Naive B cell (primary cell): Measurements from ENCODE around the gene VWF. TPM values are rescaled to one million over a fixed set of nuclear protein-coding genes. Genes with fewer than 3 reads are reported as not detected.
A peak's percentile ranks its signal among the peaks of the same experiment; 100 is the strongest.

Experiments used
- ATAC-seq, 2 donors: fragments of 150-1000 bp; cut with Tn5 transposase; 2 replicates each; pipeline ENCODE4 v1.10.0; 2021; ENCODE audit warnings: low read depth in 2 of 2, mild to moderate bottlenecking in 2 of 2, moderate library complexity in 2 of 2
- DNase-seq: peaks from one replicate; pipeline ENCODE4 v3.0.0; 2022
- H3K27ac Mint-ChIP-seq, 6 donors: one replicate each; pipeline ENCODE4 v1.8.0; 2020 to 2022; ENCODE audit warnings: mild to moderate bottlenecking in 6 of 6, mixed read lengths in 6 of 6, moderate library complexity in 5 of 6, inconsistent platforms in 2 of 6
- H3K27me3 Mint-ChIP-seq, 3 donors: one replicate each; pipeline ENCODE4 v1.8.0; 2021 to 2022; ENCODE audit warnings: mixed read lengths in 3 of 3, mild to moderate bottlenecking in 1 of 3
- H3K36me3 Mint-ChIP-seq, 2 donors: one replicate each; pipeline ENCODE4 v1.8.0; 2020 to 2022; ENCODE audit warnings: mixed read lengths in 2 of 2, inconsistent platforms in 1 of 2, mild to moderate bottlenecking in 1 of 2
- H3K4me1 Mint-ChIP-seq, 3 donors: one replicate each; pipeline ENCODE4 v1.8.0; 2020 to 2022; ENCODE audit warnings: mixed read lengths in 3 of 3, inconsistent platforms in 1 of 3, mild to moderate bottlenecking in 1 of 3, moderate library complexity in 1 of 3
- H3K4me3 Mint-ChIP-seq, 8 donors: one replicate each; pipeline ENCODE4 v1.8.0; 2020 to 2022; ENCODE audit warnings: mild to moderate bottlenecking in 8 of 8, mixed read lengths in 8 of 8, moderate library complexity in 8 of 8, inconsistent platforms in 2 of 8
- H3K9me3 Mint-ChIP-seq, 7 donors: one replicate each; pipeline ENCODE4 v1.8.0; 2020 to 2022; ENCODE audit warnings: mixed read lengths in 7 of 7, mild to moderate bottlenecking in 5 of 7, inconsistent platforms in 2 of 7, moderate library complexity in 1 of 7
- polyA plus RNA-seq, 6 donors: library from polyadenylated mRNA; unstranded; fragments of 300-500 nt; fragmentation: Illumina TruSeq; gene quantifications; one replicate each; pipeline ENCODE4 v1.2.3, GENCODE V29; 2021; ENCODE audit warnings: low read depth in 6 of 6

Gene VWF
- polyA plus RNA-seq, 6 donors from 2014 or later: 0.03 to 0.08 TPM; not detected in 4

DNA sequence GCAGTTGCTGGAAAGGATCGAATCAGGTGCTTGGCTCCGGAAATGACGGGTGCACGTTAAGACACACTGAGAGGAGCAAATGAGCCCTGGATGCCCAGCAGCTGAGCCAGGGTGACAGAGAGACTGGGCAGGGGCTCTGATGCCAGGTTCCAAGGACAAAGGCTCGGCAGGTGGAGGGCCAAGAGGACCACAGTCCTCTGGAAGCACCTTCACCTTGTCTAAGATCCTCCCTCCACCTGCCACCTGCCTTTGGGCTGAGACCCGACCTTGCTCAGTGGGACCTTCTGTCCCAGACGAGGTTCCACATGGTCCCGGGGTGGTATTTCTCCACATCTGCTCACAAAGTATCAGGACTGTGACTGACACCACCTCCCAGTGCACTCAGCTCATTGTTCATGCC, 180.4 kb downstream of the VWF start:
- peaks cover 0 to 2% (median 0%) of the 10 kb centered on the region in 3 donors for H3K4me1 Mint-ChIP-seq
- H3K27me3 Mint-ChIP-seq: peaks cover 63 to 86% (median 78%) of the 10 kb centered on the region in 3 donors
- no peak overlapping the region for H3K4me3 Mint-ChIP-seq
- ATAC-seq: no peak
- no peak for DNase-seq
- peaks cover 0 to 10% (median 5%) of the 10 kb centered on the region in 7 donors for H3K9me3 Mint-ChIP-seq
- no peak overlapping the region for H3K27ac Mint-ChIP-seq
- H3K36me3 Mint-ChIP-seq: peaks cover 0 to 10% of the 10 kb centered on the region in 2 donors

DNA sequence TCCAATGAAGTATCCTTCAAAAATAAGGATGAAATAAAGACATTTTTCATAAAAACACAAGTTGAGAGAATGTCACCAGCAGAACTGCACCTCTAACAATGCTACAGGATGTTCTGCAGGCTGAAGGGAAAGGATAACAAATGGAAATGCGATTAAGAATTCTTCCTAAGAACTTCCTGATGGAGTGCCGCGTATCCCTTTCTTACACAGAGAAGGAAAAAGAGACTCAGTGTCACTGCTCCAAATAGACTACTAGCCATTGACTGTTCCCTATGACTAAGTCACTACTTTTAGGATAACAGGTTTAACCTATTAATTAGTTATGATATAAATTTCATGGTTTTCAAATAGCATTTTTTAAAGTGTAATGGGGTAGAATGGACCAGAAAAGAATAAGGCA, 182.6 kb downstream of the VWF start:
- Mint-ChIP-seq H3K36me3 (peaks cover 0 to 7% of the 10 kb centered on the region in 2 donors), H3K27ac (no peak overlapping the region), H3K9me3 (peaks cover 0 to 10% (median 5%) of the 10 kb centered on the region in 7 donors), H3K27me3 (peaks cover 58 to 80% (median 71%) of the 10 kb centered on the region in 3 donors), H3K4me3 (no peak overlapping the region), H3K4me1 (peaks cover 0 to 2% (median 0%) of the 10 kb centered on the region in 3 donors)
- DNase-seq (no peak), ATAC-seq (no peak)

DNA sequence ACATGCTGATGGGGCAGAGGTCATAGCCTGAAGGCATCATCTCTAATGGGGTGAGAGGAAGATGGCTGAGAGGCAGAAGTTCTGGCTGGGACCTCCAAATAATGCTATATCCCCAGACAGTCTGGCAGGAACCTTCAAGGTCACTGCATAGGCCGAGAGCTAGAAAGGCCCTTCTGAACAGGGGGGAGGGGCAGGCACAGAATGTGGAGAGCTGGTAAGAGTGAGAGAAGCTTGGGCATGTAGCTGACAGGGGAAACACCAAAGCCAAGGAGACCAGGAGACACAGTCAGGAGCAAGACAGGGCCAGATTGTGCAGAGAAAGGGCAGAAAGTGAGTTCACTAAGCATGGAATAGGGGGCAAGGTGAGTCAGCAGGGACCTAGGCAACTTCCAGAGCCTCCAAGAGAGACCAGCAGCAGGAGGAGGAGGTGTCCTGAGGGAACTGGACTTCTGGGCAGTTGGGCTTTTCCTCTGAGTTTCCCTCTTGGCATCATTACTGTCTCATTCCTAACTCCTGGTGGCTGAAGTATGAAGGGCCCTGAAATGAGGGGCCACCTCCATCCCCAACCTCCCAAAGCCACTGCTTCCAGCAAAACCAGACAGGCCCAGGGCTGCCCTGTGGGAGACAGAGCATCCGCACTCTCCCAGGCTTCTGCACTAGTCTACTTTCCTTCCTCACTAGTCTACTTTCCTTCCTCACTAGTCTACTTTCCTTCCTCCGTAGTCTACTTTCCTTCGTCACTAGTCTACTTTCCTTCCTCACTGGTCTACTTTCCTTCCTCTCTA, 196.5 kb downstream of the VWF start:
- H3K4me3 Mint-ChIP-seq: no peak overlapping the region
- peaks cover 18 to 61% (median 54%) of the 10 kb centered on the region in 3 donors for H3K27me3 Mint-ChIP-seq
- H3K36me3 Mint-ChIP-seq: peaks cover 0 to 7% of the 10 kb centered on the region in 2 donors
- H3K4me1 Mint-ChIP-seq: no peaks in the 10 kb centered on the region
- DNase-seq (no peak), ATAC-seq (no peak)
- peaks cover 0 to 11% (median 0%) of the 10 kb centered on the region in 7 donors for H3K9me3 Mint-ChIP-seq
- no peak overlapping the region for H3K27ac Mint-ChIP-seq

DNA sequence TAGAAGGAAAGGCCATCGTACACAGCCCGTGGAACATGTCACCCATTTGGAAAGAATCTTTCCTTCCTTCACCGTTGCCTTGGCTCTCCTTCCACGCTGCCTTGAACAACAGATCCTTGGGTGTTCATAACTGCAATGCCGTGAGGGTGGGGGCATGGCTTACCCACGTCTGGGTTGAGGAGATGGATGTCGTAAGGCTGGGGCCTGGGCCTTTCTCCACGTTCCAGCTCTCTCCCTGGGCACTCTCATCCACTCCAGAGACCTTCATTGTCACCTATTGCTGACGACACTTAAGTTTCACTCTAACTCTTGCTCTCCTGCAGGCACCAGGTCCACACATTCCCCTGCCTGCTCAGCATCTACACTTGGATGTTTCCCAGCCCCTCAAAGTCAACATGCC, 198.8 kb downstream of the VWF start:
- no peak overlapping the region for H3K4me3 Mint-ChIP-seq
- ATAC-seq (no peak), DNase-seq (no peak)
- H3K9me3 Mint-ChIP-seq: peaks cover 0 to 4% (median 0%) of the 10 kb centered on the region in 7 donors
- H3K27me3 Mint-ChIP-seq: peaks cover 14 to 62% (median 46%) of the 10 kb centered on the region in 3 donors
- peaks cover 0 to 1% of the 10 kb centered on the region in 2 donors for H3K36me3 Mint-ChIP-seq
- no peak overlapping the region for H3K27ac Mint-ChIP-seq
- no peaks in the 10 kb centered on the region for H3K4me1 Mint-ChIP-seq

DNA sequence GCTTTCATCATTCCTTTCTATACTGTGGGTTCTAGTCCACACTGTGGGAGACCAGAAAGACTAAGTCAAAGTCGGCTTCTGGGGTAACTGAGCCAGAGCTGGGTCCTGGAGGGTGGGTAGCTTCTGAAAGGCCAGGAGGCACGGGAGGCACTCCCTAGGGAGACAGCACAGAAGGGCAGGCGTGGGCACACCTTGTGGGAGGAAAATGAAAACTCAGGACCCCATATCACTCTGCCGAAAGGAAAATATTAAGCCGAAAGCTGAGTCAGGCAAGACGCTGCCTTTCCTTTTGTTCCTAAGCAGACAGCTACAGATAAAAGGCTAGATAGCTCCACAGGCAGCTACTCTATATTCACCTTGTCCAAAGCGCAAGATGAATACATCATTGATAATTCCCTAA, 200.1 kb downstream of the VWF start:
- no peak for ATAC-seq
- Mint-ChIP-seq H3K4me3 (no peak overlapping the region), H3K36me3 (no peaks in the 10 kb centered on the region), H3K27ac (no peak overlapping the region), H3K27me3 (peaks cover 14 to 54% (median 48%) of the 10 kb centered on the region in 3 donors), H3K4me1 (no peaks in the 10 kb centered on the region), H3K9me3 (peaks cover 0 to 2% (median 0%) of the 10 kb centered on the region in 7 donors)
- no peak for DNase-seq

DNA sequence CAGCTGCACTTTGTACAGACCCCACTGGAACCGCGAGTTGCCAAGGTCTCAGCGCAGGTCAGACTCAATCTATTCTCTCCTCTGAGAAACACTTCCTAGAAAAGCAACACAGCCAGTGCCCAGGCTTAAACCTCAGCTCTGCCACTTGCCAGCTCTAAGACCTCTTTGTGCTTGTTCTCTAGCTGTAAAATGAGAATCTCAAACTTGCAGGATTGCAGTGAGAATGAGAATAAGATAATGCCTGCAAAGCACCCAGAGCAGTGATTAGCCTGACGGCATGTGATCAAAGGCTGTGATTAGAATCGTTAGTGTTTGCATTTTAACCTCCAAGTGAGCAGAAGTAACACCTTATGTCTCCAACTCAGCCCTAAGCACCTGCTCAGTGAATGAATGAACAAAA, 200.7 kb downstream of the VWF start:
- Mint-ChIP-seq H3K4me3 (no peak overlapping the region), H3K9me3 (peaks cover 0 to 3% (median 0%) of the 10 kb centered on the region in 7 donors), H3K4me1 (no peaks in the 10 kb centered on the region), H3K27me3 (peaks cover 14 to 48% (median 47%) of the 10 kb centered on the region in 3 donors), H3K27ac (no peak overlapping the region), H3K36me3 (no peaks in the 10 kb centered on the region)
- DNase-seq: no peak
- ATAC-seq: no peak

DNA sequence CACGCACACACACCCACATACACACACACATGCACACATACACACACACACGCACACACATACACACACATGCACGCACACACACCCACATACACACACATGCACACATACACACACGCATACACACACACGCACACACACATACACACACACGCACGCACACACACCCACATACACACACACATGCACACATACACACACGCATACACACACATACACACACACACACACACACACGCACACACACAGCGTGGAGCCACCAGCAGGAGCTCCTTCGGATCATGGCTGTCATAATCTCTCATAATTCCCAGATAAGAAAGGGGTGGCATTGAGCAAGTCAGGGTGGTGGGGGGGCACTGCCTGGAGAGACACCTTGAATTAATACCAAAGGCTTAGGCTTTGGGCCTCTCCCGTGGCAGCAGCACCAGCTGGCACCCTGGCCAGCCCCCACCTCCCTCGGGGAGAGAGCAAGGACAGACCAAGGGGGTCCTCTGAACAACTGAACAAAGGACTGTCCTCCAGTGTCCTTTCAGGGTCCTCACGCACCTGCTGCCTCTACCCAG, 201.3 kb downstream of the VWF start:
- DNase-seq: no peak
- ATAC-seq: no peak
- H3K4me3 Mint-ChIP-seq: no peak overlapping the region
- peaks cover 0 to 3% (median 0%) of the 10 kb centered on the region in 7 donors for H3K9me3 Mint-ChIP-seq
- no peaks in the 10 kb centered on the region for H3K36me3 Mint-ChIP-seq
- no peaks in the 10 kb centered on the region for H3K4me1 Mint-ChIP-seq
- no peak overlapping the region for H3K27ac Mint-ChIP-seq
- H3K27me3 Mint-ChIP-seq: peaks cover 14 to 49% (median 46%) of the 10 kb centered on the region in 3 donors

DNA sequence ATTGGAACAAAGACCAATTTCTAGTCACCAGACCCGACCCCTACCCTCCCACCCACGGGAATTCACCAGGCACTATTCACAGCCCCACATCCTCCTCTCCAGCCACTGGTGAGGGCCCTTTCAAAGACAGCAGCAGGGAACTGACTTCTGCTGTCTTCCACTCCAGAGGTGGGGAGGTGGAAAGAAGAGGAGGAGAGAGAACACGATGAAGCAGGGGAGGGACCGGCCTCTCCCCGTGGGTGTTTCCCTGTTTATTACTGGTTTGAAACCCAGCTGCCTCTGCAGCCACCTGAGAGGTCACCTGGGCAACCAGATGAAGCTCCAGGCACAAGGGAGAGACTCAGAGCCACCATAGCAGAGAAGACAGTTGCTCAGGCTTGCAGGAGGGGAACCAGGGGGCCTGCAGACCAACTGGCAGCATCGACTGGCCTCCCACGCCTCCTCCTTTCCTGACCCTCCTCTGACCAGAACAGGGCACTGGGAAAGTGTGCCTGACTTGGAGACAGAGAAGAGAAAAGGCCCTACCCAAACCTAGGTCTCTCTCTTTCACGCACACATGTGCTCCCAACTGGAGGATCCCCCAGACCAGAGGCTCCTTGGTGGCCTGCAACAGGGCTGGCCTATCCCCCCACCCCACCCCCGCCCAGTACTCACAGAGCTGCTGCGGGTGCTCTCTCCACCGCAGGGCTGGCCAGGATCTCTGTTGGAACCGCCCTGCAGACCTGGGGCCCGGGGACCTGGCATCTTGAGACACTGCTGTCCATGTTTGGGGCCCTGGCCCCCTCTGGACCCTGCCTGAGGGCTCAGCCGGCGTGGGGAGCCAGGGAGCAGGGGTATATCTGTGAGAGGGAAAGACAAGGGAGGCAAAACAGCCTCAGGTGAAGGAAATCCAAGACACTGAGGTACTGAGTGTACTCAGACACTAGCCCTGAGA, 202.2 kb downstream of the VWF start:
- Mint-ChIP-seq H3K4me1 (no peaks in the 10 kb centered on the region), H3K27me3 (peaks cover 8 to 40% (median 37%) of the 10 kb centered on the region in 3 donors), H3K9me3 (peaks cover 0 to 2% (median 0%) of the 10 kb centered on the region in 7 donors), H3K27ac (no peak overlapping the region), H3K4me3 (no peak overlapping the region), H3K36me3 (no peaks in the 10 kb centered on the region)
- no peak for DNase-seq
- ATAC-seq: no peak

DNA sequence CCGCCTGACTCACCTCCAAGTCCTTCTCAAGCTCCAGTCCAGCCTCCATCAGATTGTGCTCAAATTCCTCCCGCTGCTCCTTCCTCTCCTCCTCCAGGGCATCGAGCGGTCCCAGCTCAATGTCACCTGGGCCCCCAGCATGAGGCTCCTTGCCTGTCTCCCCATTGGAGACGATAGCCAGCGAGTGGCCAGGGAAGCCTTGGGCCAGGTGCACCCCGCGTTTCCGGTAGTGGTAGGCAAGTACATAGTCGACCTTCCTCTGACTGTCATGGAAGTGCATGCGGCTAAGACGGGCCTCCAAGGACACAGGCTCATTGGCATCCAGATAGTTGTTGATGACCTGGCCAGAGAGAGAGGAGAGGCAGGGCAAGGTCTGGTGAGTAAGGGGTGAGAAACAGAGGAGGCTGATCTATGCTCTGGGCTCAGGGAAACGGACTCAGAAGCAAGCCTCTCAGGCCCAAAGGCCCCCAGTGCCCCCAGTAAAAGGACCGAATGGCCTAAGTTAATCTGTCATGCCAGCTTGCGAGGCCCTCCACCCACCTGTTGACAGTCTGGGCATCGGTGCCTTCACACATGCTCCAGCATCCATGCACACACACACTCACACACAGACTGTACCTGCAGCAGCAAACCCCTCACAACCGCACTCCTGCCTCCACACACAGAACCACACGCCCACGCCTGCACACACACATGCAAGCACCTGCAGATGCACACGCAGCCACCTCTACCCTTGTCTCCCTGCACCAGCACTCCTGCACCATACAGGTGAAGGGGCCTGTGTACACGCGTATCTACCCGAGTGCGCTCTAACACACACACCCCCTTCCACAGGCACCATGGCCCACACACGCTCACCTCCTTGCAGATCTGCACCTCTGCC, 203.2 kb downstream of the VWF start:
- H3K4me1 Mint-ChIP-seq: no peaks in the 10 kb centered on the region
- no peaks in the 10 kb centered on the region for H3K36me3 Mint-ChIP-seq
- peaks cover 0 to 2% (median 0%) of the 10 kb centered on the region in 7 donors for H3K9me3 Mint-ChIP-seq
- H3K27me3 Mint-ChIP-seq: peaks cover 8 to 30% (median 28%) of the 10 kb centered on the region in 3 donors
- peak overlapping the region in 1 of 8 donors; percentile 72 for H3K4me3 Mint-ChIP-seq
- no peak for ATAC-seq
- H3K27ac Mint-ChIP-seq: no peak overlapping the region
- DNase-seq: no peak

DNA sequence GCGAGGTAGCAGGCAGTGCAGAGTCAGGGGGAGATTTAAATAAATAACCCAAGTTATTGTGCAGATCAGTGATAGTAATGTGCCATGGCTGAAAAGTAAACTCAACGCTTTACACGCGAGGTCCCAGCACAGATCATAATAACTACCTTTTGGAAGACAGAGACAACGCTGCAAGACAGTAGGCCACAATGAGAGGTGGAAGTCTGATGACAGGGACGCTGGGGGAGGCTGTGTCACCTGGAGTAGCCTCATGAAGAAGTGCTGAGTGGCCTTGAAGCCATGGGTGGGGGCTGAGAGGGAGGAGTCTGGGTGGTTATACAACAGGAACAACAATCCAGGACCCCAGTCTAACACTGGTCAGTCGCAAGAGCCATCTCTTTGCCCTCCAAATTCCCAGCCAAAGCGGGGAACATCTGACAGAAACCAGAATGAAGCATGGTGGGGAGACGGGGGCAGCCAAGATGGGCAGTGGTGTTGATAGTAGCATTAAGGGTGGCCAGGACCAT, 207.6 kb downstream of the VWF start:
- Mint-ChIP-seq H3K4me3 (no peak overlapping the region), H3K27ac (peak overlapping the region in 1 of 6 donors; percentile 42), H3K4me1 (no peaks in the 10 kb centered on the region), H3K9me3 (peaks cover 0 to 2% (median 0%) of the 10 kb centered on the region in 7 donors), H3K36me3 (no peaks in the 10 kb centered on the region), H3K27me3 (peaks cover 0 to 25% (median 17%) of the 10 kb centered on the region in 3 donors)
- no peak for ATAC-seq
- DNase-seq: no peak

DNA sequence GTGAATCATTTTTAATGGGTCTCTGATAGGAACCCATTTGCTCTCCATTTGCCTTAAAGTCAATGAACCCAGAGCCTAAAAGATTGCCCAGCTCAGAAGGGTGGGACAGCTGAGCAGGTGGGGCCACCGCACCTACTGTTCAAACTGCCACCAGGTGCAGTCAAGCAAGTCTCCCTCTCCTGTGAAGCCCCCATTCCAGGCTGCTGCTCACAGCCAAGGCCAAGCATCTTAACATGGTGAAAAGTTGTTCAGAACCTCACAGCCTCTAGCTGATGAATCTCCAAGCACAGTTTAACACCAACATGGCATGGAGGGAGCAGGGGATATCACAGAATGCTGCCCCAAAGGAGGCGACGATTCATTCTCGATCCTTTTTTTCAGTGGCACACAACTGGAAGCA, 209.0 kb downstream of the VWF start:
- Mint-ChIP-seq H3K4me1 (no peaks in the 10 kb centered on the region), H3K36me3 (no peaks in the 10 kb centered on the region), H3K4me3 (no peak overlapping the region), H3K27me3 (peaks cover 4 to 21% (median 10%) of the 10 kb centered on the region in 3 donors), H3K27ac (no peak overlapping the region), H3K9me3 (peaks cover 0 to 2% (median 0%) of the 10 kb centered on the region in 7 donors)
- ATAC-seq (no peak), DNase-seq (no peak)

DNA sequence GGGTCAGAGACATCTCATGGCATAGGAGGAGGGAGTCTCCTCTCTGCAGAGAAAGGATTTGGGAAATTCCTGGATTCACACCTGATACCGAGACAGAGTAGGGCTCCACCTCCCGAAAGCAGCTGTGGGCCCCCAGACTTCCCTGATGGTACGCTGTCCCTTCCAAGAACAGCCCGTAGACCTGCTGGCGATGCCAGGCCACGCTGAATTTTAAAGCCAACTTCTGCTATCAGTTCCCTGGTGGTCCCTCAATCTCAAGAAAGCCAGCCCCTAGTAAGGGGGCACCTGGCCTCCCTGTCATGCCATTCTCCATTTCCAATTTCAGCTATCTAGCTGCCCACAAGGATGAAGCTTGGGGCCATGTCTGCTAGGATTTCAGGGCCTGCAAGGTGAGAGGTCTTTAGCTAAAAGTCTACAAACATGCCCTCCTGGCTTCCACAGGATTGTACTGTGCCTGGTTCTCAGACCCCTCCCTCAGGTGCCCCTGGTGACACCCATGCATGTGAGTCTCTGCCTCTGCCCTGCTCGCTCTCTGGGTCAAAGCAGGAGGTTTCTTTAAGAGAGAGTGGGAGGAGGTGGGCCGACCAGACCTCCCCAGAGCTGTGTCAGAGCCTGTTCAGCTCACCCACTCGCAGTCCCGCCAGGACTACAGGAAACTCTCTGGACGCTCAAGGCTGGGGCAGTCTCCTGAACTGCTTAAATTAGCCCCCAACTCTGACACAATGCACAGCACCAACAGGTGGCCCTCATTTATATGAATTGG, 209.9 kb downstream of the VWF start:
- Mint-ChIP-seq H3K4me1 (no peaks in the 10 kb centered on the region), H3K4me3 (no peak overlapping the region), H3K36me3 (no peaks in the 10 kb centered on the region), H3K27ac (no peak overlapping the region), H3K9me3 (peaks cover 0 to 2% (median 0%) of the 10 kb centered on the region in 7 donors), H3K27me3 (peaks cover 4 to 14% (median 10%) of the 10 kb centered on the region in 3 donors)
- ATAC-seq: no peak
- no peak for DNase-seq
